ENCODE results near the gene IFT52. TPM values are rescaled to one million over a fixed set of nuclear protein-coding genes. Genes with fewer than 3 reads are reported as not detected.
A peak's percentile ranks its signal among the peaks of the same experiment; 100 is the strongest.

IFT52 gene
- polyA plus RNA-seq (2013, experiment 1 of 2) = 67.6 TPM
- 54.8 TPM for polyA plus RNA-seq (2013, experiment 2 of 2)

GRCh38 chr20:43590392-43591303, at the start of gene IFT52:
Gene IFT52 (plus strand): TSS chr20:43590937. CDS start chr20:43594699, 3,762 bp downstream.
- Histone ChIP-seq H3K9me3 (ENCODE audit: control insufficient read depth, low read length) (no peaks in the 10 kb centered on the region), H3K4me1 (ENCODE audit: control insufficient read depth, insufficient read depth, low read length, poor library complexity, severe bottlenecking) (peaks cover 3% of the 10 kb centered on the region), H3K36me3 (ENCODE audit: control insufficient read depth, insufficient read depth, low read length) (peaks cover 12% of the 10 kb centered on the region), H3K27ac (ENCODE audit: low read depth, low read length, severe bottlenecking) (peak within 1 kb of the TSS; percentile 86), H3K4me3 (ENCODE audit: extremely low read depth, insufficient read depth, low read length, poor library complexity, severe bottlenecking) (peak within 1 kb of the TSS; percentile 71)
- 0 to 1% methylated on average over 51 to 52 of the region's 68 CpGs for WGBS, 2 experiments (ENCODE audit: insufficient coverage in 2 of 2)

DNA sequence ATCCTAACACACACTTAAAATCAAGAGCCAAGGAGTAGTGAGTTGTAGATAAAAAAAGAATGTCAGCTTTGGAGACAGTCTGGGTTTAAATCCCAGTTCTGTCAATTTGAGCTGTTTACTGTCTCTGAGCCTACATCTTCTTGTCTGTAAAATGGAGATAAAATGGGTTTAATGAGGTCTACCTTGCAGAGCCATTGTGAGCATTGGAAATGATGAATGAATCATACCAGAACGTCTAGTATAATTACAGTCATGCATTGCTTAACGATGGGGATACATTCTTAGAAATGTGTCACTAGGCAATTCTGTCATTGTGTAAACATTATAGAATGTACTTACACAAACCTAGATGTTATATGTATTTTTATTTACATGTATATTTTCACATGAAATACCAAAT, 49.5 kb upstream of the IFT52 start:
- 83% methylated on average over 1 of the region's 2 CpGs; no CpG with 5 or more reads in 1 of the 2 experiments for WGBS, 2 experiments (ENCODE audit: insufficient coverage in 2 of 2)
- Histone ChIP-seq H3K27ac (ENCODE audit: low read depth, low read length, severe bottlenecking) (no peak overlapping the region), H3K4me1 (ENCODE audit: control insufficient read depth, insufficient read depth, low read length, poor library complexity, severe bottlenecking) (no peaks in the 10 kb centered on the region), H3K4me3 (ENCODE audit: extremely low read depth, insufficient read depth, low read length, poor library complexity, severe bottlenecking) (no peak overlapping the region), H3K36me3 (ENCODE audit: control insufficient read depth, insufficient read depth, low read length) (peaks cover 10% of the 10 kb centered on the region), H3K9me3 (ENCODE audit: control insufficient read depth, low read length) (no peaks in the 10 kb centered on the region)

- WGBS, 2 experiments (ENCODE audit: insufficient coverage in 2 of 2) = 95 to 100% methylated on average over 2 of the region's 5 CpGs
- Histone ChIP-seq H3K36me3 (ENCODE audit: control insufficient read depth, insufficient read depth, low read length) (peaks cover 10% of the 10 kb centered on the region), H3K9me3 (ENCODE audit: control insufficient read depth, low read length) (no peaks in the 10 kb centered on the region), H3K27ac (ENCODE audit: low read depth, low read length, severe bottlenecking) (no peak overlapping the region), H3K4me1 (ENCODE audit: control insufficient read depth, insufficient read depth, low read length, poor library complexity, severe bottlenecking) (no peaks in the 10 kb centered on the region), H3K4me3 (ENCODE audit: extremely low read depth, insufficient read depth, low read length, poor library complexity, severe bottlenecking) (no peak overlapping the region)
Observed at GRCh38 chr20:43542161-43542560, 48.6 kb upstream of the IFT52 start.

GRCh38 chr20:43542674-43543073, 48.1 kb upstream of the IFT52 start:
- 100% methylated on average over 1 of the region's 4 CpGs; no CpG with 5 or more reads in 1 of the 2 experiments for WGBS, 2 experiments (ENCODE audit: insufficient coverage in 2 of 2)
- Histone ChIP-seq H3K4me3 (ENCODE audit: extremely low read depth, insufficient read depth, low read length, poor library complexity, severe bottlenecking) (no peak overlapping the region), H3K27ac (ENCODE audit: low read depth, low read length, severe bottlenecking) (no peak overlapping the region), H3K9me3 (ENCODE audit: control insufficient read depth, low read length) (no peaks in the 10 kb centered on the region), H3K4me1 (ENCODE audit: control insufficient read depth, insufficient read depth, low read length, poor library complexity, severe bottlenecking) (no peaks in the 10 kb centered on the region), H3K36me3 (ENCODE audit: control insufficient read depth, insufficient read depth, low read length) (peaks cover 10% of the 10 kb centered on the region)

DNA sequence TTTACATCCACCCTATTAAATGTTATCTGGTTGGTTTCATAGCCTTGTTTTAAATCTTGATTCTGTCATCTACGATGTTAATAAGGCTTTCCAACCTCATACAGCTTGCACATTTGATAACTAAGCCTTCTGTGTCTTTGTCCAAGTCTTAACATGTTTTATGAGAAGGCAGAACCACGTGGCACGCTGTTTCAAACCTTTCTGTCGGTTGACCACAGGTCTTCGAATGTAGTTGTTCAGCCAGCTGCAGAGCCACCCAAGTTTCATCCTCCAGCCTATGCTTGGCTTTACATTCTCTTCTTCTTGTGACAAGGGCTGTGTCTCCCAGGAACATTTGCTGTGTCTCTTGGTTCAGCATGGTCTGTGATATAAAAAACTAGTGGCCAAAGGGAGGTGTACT, 47.6 kb upstream of the IFT52 start:
- WGBS, 2 experiments (ENCODE audit: insufficient coverage in 2 of 2) = 75 to 93% methylated on average over 4 to 5 of the region's 5 CpGs
- Histone ChIP-seq H3K36me3 (ENCODE audit: control insufficient read depth, insufficient read depth, low read length) (peaks cover 10% of the 10 kb centered on the region), H3K4me3 (ENCODE audit: extremely low read depth, insufficient read depth, low read length, poor library complexity, severe bottlenecking) (no peak overlapping the region), H3K9me3 (ENCODE audit: control insufficient read depth, low read length) (no peaks in the 10 kb centered on the region), H3K27ac (ENCODE audit: low read depth, low read length, severe bottlenecking) (no peak overlapping the region), H3K4me1 (ENCODE audit: control insufficient read depth, insufficient read depth, low read length, poor library complexity, severe bottlenecking) (no peaks in the 10 kb centered on the region)

- 92 to 95% methylated on average over 5 to 9 of the region's 9 CpGs for WGBS, 2 experiments (ENCODE audit: insufficient coverage in 2 of 2)
- Histone ChIP-seq H3K4me3 (ENCODE audit: extremely low read depth, insufficient read depth, low read length, poor library complexity, severe bottlenecking) (no peak overlapping the region), H3K27ac (ENCODE audit: low read depth, low read length, severe bottlenecking) (no peak overlapping the region), H3K9me3 (ENCODE audit: control insufficient read depth, low read length) (no peaks in the 10 kb centered on the region), H3K4me1 (ENCODE audit: control insufficient read depth, insufficient read depth, low read length, poor library complexity, severe bottlenecking) (no peaks in the 10 kb centered on the region), H3K36me3 (ENCODE audit: control insufficient read depth, insufficient read depth, low read length) (peaks cover 10% of the 10 kb centered on the region)
Observed at GRCh38 chr20:43544501-43544900, 46.2 kb upstream of the IFT52 start.

DNA sequence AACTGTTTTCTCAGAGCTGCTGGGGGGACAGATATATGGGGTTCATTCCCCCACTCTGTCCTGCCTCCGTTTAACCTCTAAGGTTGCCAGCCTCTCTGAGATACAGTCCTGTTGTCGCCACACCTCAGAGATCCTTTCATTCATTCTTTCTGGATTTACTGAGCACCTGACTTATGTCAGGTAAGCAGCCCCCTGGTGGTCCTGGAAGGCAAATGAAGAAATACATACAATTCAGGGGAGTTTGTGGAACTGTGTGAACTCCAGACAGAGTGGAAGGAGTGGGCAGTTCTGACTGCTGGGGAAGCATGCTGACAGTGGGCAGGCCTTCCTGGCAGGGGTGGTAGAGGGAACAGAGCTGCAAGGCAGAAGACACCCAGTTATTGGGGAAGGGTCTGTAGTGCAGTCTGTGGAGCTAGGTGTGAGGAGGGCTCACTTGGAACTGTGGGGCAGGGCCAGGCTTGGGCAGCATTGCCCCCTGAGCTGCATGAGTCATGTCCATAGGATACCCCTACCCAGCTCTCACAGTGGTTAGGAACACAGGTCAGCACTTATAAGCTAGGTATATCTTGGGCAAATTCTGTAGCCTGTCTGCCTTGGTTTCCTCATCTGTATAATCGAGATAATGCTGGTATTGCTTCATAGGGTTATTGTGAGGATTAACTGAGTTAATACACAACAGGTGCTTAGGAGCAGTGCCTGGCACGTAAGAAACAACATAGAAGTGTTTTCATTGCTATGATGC, 44.7 kb upstream of the IFT52 start:
- H3K27ac ChIP-seq (ENCODE audit: low read depth, low read length, severe bottlenecking) = no peak overlapping the region
- whole genome bisulfite sequencing, 2 experiments (ENCODE audit: insufficient coverage in 2 of 2) = 86 to 94% methylated on average over 1 to 2 of the region's 4 CpGs
- peaks cover 10% of the 10 kb centered on the region for H3K36me3 ChIP-seq (ENCODE audit: control insufficient read depth, insufficient read depth, low read length)
- no peaks in the 10 kb centered on the region for H3K4me1 ChIP-seq (ENCODE audit: control insufficient read depth, insufficient read depth, low read length, poor library complexity, severe bottlenecking)
- no peaks in the 10 kb centered on the region for H3K9me3 ChIP-seq (ENCODE audit: control insufficient read depth, low read length)
- H3K4me3 ChIP-seq (ENCODE audit: extremely low read depth, insufficient read depth, low read length, poor library complexity, severe bottlenecking) = no peak overlapping the region

- no peak overlapping the region for H3K27ac ChIP-seq (ENCODE audit: low read depth, low read length, severe bottlenecking)
- H3K36me3 ChIP-seq (ENCODE audit: control insufficient read depth, insufficient read depth, low read length) = peaks cover 4% of the 10 kb centered on the region
- H3K9me3 ChIP-seq (ENCODE audit: control insufficient read depth, low read length) = no peaks in the 10 kb centered on the region
- 78 to 87% methylated on average over 3 to 5 of the region's 5 CpGs for WGBS, 2 experiments (ENCODE audit: insufficient coverage in 2 of 2)
- H3K4me3 ChIP-seq (ENCODE audit: extremely low read depth, insufficient read depth, low read length, poor library complexity, severe bottlenecking) = no peak overlapping the region
- no peaks in the 10 kb centered on the region for H3K4me1 ChIP-seq (ENCODE audit: control insufficient read depth, insufficient read depth, low read length, poor library complexity, severe bottlenecking)
Observed at GRCh38 chr20:43548273-43548880, 42.4 kb upstream of the IFT52 start.

GRCh38 chr20:43549416-43550065, 41.2 kb upstream of the IFT52 start:
- Histone ChIP-seq H3K36me3 (ENCODE audit: control insufficient read depth, insufficient read depth, low read length) (peaks cover 4% of the 10 kb centered on the region), H3K4me1 (ENCODE audit: control insufficient read depth, insufficient read depth, low read length, poor library complexity, severe bottlenecking) (no peaks in the 10 kb centered on the region), H3K9me3 (ENCODE audit: control insufficient read depth, low read length) (no peaks in the 10 kb centered on the region), H3K4me3 (ENCODE audit: extremely low read depth, insufficient read depth, low read length, poor library complexity, severe bottlenecking) (no peak overlapping the region), H3K27ac (ENCODE audit: low read depth, low read length, severe bottlenecking) (no peak overlapping the region)
- 83% methylated on average over 2 to 4 of the region's 4 CpGs for WGBS, 2 experiments (ENCODE audit: insufficient coverage in 2 of 2)

- no peaks in the 10 kb centered on the region for H3K9me3 ChIP-seq (ENCODE audit: control insufficient read depth, low read length)
- 88% methylated on average over 1 of the region's 2 CpGs; no CpG with 5 or more reads in 1 of the 2 experiments for WGBS, 2 experiments (ENCODE audit: insufficient coverage in 2 of 2)
- no peak overlapping the region for H3K27ac ChIP-seq (ENCODE audit: low read depth, low read length, severe bottlenecking)
- H3K36me3 ChIP-seq (ENCODE audit: control insufficient read depth, insufficient read depth, low read length) = peaks cover 4% of the 10 kb centered on the region
- H3K4me3 ChIP-seq (ENCODE audit: extremely low read depth, insufficient read depth, low read length, poor library complexity, severe bottlenecking) = no peak overlapping the region
- no peaks in the 10 kb centered on the region for H3K4me1 ChIP-seq (ENCODE audit: control insufficient read depth, insufficient read depth, low read length, poor library complexity, severe bottlenecking)
Observed at GRCh38 chr20:43550456-43550855, 40.3 kb upstream of the IFT52 start.
